ENCODE measurements around the gene SLC24A3. TPM values are rescaled to one million over a fixed set of nuclear protein-coding genes. Genes with fewer than 3 reads are reported as not detected.

The SLC24A3 gene
- total and polyA plus RNA-seq, 9 donors = 4.8 to 40.5 (median 18.6) TPM

- Histone ChIP-seq H3K27me3 (no peaks in the 10 kb centered on the region), H3K36me3 (no peaks in the 10 kb centered on the region), H3K4me3 (no peak overlapping the region), H3K9me3 (no peaks in the 10 kb centered on the region), H3K4me1 (ENCODE audit: insufficient read depth) (no peaks in the 10 kb centered on the region), H3K27ac (no peak overlapping the region)
- intact Hi-C loops (cut with DNase I) = no loop called here
- no peak for TF ChIP-seq POLR2A (IDR thresholded peaks at IDR 0.05)
- TF ChIP-seq, protein P1, sequence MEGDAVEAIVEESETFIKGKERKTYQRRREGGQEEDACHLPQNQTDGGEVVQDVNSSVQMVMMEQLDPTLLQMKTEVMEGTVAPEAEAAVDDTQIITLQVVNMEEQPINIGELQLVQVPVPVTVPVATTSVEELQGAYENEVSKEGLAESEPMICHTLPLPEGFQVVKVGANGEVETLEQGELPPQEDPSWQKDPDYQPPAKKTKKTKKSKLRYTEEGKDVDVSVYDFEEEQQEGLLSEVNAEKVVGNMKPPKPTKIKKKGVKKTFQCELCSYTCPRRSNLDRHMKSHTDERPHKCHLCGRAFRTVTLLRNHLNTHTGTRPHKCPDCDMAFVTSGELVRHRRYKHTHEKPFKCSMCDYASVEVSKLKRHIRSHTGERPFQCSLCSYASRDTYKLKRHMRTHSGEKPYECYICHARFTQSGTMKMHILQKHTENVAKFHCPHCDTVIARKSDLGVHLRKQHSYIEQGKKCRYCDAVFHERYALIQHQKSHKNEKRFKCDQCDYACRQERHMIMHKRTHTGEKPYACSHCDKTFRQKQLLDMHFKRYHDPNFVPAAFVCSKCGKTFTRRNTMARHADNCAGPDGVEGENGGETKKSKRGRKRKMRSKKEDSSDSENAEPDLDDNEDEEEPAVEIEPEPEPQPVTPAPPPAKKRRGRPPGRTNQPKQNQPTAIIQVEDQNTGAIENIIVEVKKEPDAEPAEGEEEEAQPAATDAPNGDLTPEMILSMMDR (IDR thresholded peaks at IDR 0.05) = no peak
- TF ChIP-seq EP300 (IDR thresholded peaks at IDR 0.05) = no peak
- 47 to 57% (median 55%) methylated on average over 3 of the region's 3 CpGs for WGBS, 3 donors
- no peak for DNase-seq
Measured at GRCh38 chr20:19397226-19397625, 184.8 kb downstream of the SLC24A3 start.

- H3K27ac ChIP-seq = no peak overlapping the region
- H3K4me1 ChIP-seq (ENCODE audit: insufficient read depth) = no peaks in the 10 kb centered on the region
- WGBS, 3 donors = 63 to 66% (median 63%) methylated on average over 1 of the region's 1 CpG
- H3K4me3 ChIP-seq = no peak overlapping the region
- DNase-seq = no peak
- intact Hi-C loops (cut with DNase I) = no loop called here
- TF ChIP-seq EP300 (IDR thresholded peaks at IDR 0.05) = no peak
- no peak for TF ChIP-seq POLR2A (IDR thresholded peaks at IDR 0.05)
- TF ChIP-seq, protein P1 (IDR thresholded peaks at IDR 0.05) = no peak
- H3K9me3 ChIP-seq = no peaks in the 10 kb centered on the region
- no peaks in the 10 kb centered on the region for H3K36me3 ChIP-seq
- H3K27me3 ChIP-seq = no peaks in the 10 kb centered on the region
Measured at GRCh38 chr20:19397666-19398065, 185.2 kb downstream of the SLC24A3 start.

DNA sequence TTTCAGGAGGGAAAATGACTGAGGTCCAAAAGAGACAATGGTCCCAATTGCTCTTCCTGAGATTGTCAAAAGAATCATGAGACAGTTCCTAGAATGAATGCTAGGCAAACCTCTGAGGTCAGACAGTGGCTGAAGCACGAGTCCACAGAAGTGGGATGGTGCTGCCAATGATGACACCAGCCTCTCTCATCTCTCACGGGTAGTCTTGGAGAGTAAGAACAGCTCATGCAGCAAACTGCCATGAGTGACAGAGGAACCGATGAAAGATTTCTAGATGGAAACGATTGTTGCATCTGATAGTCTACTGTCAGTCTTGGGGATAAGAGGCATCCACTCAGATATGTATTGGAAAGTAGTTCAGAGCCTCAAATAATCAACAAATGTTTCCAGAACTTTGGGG is 188.7 kb downstream of the SLC24A3 start:
- no peak for TF ChIP-seq POLR2A (IDR thresholded peaks at IDR 0.05)
- H3K9me3 ChIP-seq = no peaks in the 10 kb centered on the region
- H3K36me3 ChIP-seq = no peaks in the 10 kb centered on the region
- no peaks in the 10 kb centered on the region for H3K4me1 ChIP-seq (ENCODE audit: insufficient read depth)
- DNase-seq = no peak
- intact Hi-C loops (cut with DNase I) = no loop called here
- H3K27me3 ChIP-seq = no peaks in the 10 kb centered on the region
- no peak overlapping the region for H3K27ac ChIP-seq
- 69 to 83% (median 78%) methylated on average over 4 of the region's 4 CpGs for WGBS, 3 donors
- no peak overlapping the region for H3K4me3 ChIP-seq

DNA sequence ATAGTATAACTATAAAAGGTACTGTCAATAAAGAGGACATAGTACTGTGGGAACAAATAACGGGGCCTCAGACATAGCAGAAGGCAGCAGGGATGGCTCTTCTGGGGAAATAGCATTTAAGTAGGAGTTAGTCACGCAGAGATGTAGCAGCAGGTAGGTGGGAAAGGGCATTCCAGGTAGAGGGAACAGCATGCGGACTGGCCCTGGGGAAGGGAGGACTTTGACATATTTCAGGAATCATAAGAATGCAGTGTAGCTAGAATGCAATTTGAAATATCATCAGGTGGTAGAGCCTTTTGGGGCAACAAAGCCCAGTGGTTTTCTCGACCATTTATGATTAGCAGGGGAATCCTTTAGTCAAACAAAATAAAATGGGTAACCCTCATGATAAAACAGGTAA is 191.1 kb downstream of the SLC24A3 start:
- intact Hi-C loops (cut with DNase I) = no loop called here
- H3K27me3 ChIP-seq = no peaks in the 10 kb centered on the region
- TF ChIP-seq, protein P1 (IDR thresholded peaks at IDR 0.05) = no peak
- TF ChIP-seq POLR2A (IDR thresholded peaks at IDR 0.05) = no peak
- no peaks in the 10 kb centered on the region for H3K9me3 ChIP-seq
- no peaks in the 10 kb centered on the region for H3K36me3 ChIP-seq
- H3K4me1 ChIP-seq (ENCODE audit: insufficient read depth) = no peaks in the 10 kb centered on the region
- DNase-seq = no peak
- WGBS, 3 donors = 92 to 95% (median 92%) methylated on average over 4 of the region's 4 CpGs
- H3K27ac ChIP-seq = no peak overlapping the region
- no peak overlapping the region for H3K4me3 ChIP-seq

DNA sequence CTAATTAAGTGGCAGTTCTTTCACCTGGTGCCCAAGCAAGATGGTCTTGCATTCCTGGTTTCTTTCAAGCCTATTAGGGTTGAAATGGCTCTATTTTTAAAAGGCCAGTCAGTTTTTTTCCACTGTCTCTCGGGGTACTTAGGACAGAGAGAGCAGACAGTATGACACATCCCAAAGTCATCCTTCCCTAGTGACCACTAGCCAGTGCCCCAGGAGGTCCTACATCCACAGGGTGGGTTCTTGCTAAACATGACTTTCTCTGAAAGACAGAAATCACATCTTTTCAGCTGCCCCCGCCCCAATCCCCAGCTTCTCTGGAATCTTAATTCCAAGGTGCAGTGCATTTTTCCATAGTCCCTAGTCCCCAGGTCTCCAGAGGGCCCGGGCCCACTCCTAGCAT is 192.4 kb downstream of the SLC24A3 start:
- Histone ChIP-seq H3K4me1 (ENCODE audit: insufficient read depth) (no peaks in the 10 kb centered on the region), H3K27ac (no peak overlapping the region), H3K9me3 (no peaks in the 10 kb centered on the region), H3K36me3 (no peaks in the 10 kb centered on the region), H3K27me3 (no peaks in the 10 kb centered on the region), H3K4me3 (no peak overlapping the region)
- intact Hi-C loops (cut with DNase I) = no loop called here
- WGBS, 3 donors = 86 to 90% (median 89%) methylated on average over 3 of the region's 3 CpGs
- DNase-seq = no peak
- TF ChIP-seq, protein P1 (IDR thresholded peaks at IDR 0.05) = no peak
- TF ChIP-seq POLR2A (IDR thresholded peaks at IDR 0.05) (no peak), EP300 (IDR thresholded peaks at IDR 0.05) (no peak)
